DMS53 (cell line): ENCODE measurements around the gene CDK6.
A peak's percentile ranks its signal among the peaks of the same experiment; 100 is the strongest.

Source experiments
- DNase-seq: peaks from one replicate; lab custom pipeline; 2025; lab: John Stamatoyannopoulos, UW

Gene CDK6

DNA sequence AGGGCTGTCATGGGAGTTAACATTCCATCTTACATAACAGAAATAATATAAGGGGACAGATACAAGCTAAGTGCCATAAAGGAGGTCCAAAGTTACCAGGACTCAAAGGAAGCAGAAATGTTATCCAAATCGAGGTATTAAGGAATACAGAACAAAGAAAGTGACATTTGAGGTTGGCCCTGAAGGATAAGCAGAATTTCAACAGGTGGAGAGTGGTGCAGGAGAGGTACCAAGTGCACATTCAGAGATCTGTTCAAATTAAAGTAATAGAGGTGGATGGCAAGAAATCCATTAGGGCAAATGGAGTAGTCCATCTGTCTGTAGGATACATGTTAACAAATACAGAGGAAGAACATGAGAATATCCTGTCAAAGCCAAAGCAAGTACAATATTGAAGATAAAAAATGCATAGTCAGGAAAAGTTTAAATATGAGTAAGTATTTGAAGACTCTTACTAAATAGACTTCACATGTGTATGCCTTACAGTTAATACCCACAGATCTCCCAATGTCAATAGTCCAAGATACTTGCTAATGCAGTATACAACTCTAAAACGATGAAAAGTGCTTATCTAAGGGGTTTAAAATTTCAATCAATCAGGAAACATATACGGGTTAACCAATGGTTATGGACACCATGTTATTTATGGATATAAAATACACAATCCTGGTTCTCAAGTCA is 10.0 kb downstream of the CDK6 start:
- DNase-seq, result no peak

DNA sequence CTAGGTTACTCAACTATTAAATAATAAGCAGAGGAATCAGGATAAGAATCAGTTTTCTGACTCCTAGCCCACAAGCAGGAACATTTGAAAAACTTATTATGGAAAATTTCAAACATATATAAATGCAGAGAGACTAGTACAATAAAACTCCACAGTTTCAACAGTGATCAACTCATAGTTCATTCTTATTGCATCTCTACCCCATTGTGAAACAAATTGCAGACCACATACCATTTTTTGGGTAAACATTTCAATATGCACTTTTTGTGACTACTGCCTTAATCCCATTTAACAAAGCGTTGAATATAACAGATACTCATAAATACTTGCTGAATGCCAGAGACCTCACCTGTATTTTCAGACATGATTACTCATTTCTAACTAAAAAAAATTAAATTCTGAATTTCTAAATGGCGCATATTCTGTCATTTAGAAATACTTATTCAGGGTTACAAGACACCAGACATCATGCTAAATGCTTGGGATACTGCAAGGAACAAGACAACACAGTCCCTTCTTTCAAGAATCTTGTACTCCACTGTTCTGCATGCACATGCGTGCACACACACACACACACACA is 11.4 kb downstream of the CDK6 start:
- no peak for DNase-seq

DNA sequence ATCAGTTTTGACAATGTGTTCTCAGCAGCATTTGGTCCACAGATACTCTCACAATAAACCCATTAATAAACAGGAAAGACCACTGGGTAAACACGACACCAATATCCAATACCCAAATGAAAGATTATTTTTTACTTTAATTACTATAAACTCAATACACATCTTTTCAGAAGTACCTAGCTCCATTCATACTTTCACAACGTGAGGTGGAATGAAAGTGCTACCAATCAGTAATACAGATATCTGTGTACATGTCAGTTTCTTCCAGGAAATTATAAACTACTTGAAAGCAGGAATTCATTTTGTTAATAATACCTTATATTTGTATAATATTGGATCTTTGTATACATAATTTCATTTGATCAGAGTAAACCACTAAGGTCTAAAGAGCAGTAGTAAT is 11.9 kb downstream of the CDK6 start:
- no peak for DNase-seq

DNA sequence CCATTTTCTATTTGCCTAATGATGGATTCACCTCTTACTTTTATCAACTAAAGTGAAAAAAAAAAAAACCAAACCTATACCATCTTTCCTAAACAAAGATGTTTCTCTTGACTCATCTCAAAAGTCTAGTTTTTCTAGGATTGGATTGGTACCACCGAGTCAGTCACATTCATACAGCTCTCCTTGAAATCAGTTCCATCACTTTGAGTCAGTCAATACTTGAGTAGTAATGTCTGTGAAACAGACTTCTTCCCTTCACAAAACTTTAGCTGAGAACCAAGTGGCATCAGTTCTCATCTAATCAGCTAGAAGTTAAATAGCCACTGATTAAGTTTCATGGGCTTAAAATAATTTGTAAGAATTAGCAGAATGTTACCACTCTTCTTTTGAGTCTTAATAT is 13.3 kb downstream of the CDK6 start:
- DNase-seq, result no peak

DNA sequence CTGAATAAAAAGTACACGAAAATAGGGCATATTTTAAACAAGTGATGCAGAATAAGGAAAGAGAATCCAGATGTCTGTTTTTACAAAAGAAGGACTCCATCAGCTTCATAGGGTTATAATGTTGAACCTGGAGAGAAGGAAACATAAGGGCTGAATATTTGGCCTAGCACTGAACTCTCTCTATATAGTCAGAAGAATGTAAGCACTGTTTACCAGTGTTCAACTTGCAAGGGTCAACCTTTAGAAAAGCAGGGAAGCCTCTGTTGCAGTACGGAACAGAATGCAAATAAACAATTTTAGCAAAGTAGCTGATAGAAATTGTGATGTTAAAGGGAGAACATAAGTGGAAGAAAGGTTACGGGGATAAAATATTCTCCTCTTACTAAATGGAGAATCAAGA is 16.2 kb downstream of the CDK6 start:
- DNase-seq, result no peak

DNA sequence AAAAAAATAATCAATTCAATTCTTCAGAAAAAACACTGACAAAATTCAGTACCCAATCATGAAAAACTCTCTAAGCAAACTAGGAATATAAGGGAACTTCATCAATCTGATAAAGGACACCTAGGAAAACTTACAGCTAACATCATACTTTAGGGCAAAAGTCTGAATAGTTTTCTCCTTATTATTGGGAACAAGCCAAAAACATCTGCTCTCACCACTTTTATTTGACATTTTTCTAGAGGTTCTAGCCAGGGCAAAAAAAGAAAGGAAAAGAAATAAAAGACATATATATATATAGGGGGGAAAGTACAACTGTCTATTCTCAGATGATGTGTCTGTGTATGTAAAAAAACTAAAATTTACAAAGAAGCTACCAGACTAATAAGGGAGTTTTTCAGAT is 19.0 kb downstream of the CDK6 start:
- no peak for DNase-seq

DNA sequence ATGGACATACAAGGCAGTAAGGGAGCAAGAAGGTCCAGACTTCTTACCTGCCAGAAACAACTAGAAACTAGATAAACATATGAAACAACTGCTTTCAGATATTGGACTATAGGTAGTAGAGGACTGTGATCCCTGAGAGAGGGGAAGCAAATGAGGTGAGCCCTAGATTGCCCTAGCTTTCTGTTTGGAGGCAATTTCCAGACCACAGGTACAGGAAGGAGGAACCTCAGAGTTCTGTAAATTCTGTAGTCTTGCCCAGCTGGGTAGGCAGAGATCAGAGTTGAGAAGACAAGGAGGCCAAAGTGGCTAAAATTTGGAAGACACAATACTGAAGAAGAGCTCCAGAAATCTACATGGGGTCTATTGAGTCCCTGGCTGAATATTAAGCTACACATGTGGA is 21.0 kb downstream of the CDK6 start:
- DNase-seq, result no peak

DNA sequence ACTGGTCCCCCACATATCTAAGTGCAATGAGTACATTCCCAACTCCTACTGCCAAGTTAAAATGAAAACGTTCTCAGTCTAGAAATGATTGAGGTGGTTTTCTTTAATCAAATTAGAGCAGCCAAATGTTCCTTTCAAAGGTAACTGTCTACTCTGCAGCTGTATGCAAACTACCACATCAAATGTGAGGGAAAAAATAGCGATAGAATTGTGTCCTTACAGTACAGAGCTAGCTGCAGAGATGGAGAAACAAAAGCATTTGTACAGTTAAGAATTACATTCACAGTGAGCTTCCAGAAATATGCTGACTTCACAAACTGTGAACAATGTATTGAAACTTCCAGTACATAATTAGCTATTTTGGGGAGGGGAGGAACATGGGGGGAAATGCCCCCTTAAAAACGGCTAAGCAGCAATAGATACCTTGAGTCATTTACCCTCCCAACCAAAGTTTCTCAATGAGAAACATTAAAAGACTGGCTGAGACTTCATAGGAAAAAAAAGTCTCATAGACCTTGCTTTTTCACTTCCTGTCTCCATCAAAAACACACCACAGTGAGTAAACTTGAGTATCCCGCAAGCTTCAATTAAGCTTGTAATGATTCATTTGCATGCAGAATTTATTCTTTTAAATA is 22.9 kb downstream of the CDK6 start:
- peak; percentile 36 for DNase-seq

DNA sequence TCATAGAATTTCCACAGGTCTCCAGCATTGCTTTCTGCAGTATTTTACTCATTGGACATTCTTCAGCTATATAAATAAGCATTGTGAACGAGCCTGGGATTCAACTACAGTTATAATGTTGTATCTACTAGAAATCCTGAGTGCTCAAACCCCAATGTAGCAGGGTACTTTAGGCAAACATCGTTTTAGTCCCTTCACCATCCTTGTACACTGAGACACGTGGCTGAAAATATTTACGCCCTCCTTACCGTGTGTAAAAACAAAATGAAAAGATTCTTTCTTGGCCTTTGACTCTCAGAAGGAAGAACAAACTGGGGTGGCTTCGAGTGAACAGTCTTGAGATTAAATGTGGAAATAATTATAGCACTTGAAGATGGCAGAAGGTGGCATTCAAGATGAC is 25.2 kb downstream of the CDK6 start:
- no peak for DNase-seq

DNA sequence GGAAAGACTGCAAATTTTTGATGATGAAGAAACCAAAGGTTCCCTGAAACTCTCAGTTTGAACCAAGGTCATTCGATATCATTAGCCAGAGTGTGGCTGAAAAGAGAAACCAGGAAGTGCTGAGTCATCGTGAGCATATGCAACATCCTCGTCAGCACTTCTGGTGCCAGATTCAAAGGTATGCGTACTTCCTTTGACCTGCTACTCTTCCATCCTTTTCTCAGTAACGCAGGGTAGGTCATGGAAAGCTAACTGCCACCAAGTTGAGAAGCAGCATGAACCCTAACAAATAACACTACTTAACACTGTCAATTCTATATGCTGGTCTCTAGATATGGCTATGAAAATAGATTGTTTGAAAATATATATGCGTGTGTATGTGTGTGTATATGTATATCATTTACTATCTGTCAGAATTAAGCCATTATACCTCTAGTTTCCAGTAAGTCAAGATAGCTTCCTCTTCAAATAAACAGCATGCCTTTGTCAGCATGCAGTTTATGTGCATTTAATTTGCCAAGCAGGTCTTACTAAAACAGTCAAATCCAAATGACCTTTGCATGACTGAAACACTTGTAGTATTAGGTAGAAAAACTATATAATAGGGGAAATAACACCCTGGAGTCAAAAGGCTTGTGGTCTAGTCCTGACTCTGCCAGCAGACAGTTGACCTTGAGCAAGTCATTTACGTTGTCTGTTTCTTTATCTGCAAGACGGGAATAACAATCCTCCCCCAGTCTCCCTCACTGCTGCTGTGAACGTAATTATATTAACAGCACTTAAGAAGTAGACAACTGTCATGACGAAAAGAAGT is 26.4 kb downstream of the CDK6 start:
- peak; percentile 97 for DNase-seq

DNA sequence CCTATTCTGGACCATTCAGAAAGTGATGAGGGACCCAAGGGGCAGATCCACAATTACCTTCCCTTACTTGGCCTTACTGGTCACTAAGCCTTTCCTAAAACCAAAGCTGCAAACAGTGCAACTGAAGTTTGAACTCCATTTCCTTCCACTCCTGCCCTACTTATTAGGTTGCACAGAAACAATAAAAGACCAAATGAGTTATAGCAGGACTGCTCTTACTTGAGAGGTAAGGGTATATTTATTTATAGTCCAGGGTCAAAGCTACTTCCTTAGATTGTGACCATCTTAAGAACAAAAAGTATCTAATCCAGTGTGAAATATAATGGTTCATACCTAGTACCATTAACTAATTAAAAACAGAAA is 27.0 kb downstream of the CDK6 start:
- DNase-seq, result no peak

DNA sequence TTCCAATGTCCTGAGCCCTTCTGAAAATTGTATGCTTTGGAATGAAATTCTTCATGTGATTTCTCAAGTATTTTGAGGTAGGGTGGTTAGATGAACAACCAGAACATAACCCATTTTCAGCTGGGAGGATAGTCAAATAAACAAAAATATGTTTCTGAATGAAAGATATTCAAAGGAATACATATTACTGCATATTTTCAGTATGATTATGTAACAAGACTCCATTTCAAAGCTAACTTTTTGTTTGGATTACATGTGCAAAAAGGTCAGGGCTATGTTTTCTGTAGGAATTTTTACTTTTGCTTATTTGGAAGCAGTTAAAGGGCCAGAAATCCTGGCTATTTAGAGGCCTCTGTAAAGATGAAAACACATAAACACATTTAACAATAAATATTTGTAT is 27.7 kb downstream of the CDK6 start:
- no peak for DNase-seq

DNA sequence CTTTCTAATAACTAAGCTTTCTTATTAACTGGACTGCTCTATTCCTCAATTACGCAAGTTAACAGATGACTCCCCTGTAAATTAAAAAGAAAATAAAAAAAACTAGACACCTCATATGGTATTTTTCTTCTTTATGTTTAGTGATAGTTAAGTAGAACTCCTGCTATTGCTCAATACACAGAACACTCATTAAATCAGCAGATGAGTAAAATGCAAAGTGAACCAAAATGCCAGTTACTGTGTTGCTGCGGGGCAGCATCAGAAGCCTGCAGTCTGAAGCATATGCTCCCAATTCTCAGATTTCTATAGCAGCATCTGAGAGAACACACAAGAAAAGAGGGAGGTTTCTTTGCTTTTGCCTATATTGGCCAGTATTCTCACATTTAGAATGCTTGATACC is 28.4 kb downstream of the CDK6 start:
- no peak for DNase-seq

DNA sequence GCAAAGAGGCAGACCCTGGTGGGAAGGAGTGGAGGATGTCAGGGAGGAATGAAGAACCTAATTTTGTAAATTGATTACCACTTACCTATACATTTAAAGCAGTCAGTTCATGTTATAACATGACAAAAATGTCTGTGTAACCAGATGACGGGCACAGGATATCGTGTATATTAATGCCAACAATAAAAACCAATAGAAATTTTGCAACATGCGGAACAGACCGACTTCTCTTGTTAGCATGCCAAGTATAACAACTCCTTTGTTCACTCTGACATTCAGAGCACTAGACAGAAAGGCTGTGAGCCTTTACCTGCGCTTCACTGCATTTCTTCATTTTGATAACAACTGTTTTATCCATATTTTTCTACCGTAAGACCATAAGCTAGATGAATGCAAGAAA is 29.9 kb downstream of the CDK6 start:
- no peak for DNase-seq

DNA sequence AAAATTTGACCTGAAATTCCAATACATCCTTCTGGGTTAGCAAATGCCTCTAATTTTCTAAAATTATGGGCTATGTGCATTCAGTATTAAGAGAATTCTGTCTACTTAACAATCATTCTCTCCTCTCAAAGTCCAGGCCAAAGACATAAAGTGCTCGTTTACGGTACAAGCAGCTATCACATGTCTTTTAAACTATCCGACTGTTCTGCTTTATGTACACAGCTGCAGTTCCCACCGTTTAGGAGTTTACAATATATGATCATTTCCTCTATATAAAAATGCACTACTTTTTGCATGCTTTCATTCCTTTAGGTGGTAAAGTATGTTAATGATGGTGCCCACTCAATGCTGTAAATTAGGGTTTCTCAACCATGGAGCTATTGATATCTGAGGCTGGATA is 34.0 kb downstream of the CDK6 start:
- DNase-seq, result peak; percentile 54

DNA sequence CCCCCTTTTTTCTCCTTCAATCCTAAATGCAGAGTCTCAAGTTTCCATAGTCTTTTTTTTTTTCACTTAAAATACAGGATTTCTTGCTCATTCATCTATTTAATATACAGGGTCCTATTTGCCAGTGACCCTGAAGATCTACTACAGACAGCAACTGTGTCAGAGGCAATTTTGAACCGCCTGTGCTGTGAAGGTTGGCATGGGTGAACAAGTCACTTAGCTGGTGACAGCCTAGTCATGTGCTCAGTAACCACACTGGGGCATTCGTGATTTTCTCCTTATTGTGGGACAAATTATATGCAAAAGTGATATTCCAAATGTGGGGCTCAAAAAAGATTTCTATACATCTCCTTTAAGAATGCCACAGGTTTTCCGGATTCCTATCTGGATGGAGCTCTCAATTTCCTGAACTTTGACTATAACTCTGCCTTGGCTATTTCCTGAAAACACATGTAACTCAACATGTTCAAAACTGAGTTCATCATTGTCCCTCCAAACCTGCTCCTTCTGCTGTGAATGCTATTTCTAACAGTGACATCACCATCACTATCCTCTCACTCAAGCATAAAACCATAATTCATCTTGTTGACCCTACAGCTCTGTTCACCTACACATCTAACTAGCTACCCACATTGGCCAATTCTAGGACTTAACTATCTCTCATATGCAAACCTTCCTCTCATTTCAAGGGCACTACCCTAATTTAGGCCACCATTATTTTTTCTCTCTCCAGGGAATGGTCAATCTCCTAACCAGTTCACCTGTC is 36.7 kb downstream of the CDK6 start:
- DNase-seq, result peak; percentile 24

DNA sequence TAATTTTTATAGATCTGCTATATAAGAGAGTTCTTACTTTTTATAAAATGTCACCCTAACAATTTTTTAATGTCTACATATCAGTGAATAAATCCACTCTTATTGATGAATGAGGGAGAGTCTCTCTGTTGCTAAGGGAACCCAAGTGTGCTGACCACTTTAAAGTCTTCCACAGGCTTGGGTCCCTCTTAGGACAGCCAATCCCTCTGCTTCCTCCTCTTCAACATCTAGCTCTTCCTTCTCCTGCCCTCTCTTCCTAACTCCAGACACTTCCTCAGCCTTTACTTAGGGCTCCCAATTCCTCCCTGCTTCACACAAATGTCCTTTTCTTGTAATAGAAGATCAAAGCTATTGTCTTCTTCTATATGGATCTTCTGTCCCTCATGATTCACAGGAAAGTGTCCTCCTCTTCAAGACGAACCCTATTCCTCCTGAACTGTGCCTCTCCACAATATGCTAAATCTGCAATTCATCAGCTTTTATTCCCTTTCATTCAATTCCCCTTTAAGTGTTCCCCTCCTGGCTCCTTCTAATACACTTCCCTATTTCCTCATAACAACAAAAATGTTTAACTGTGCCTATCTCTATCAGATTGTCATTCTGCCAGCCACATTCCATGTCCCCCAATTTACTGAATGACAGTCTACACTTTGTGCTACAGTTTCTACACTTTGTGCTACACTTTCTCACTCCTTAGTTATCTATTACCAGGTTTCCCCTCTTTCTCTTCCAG is 37.7 kb downstream of the CDK6 start:
- DNase-seq, result no peak

DNA sequence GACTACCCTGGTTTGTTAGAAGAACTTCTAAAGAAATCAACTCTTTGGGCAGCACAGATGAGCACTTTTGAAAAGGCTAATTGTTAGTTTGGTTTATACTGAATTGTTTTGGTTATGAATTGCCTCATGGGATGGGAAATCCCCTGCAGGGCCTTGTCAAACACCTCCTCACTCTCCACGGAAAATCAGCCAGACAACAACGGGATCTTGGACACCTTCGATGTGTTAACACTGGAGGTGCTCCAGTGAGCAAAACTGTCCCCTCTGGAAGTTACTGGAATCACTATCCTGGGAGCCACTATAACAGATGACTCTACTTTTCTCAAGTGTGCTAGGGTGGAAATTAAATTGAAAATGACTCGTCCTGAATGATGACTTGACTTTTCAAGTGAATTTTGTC is 38.7 kb downstream of the CDK6 start:
- peak; percentile 35 for DNase-seq

DNA sequence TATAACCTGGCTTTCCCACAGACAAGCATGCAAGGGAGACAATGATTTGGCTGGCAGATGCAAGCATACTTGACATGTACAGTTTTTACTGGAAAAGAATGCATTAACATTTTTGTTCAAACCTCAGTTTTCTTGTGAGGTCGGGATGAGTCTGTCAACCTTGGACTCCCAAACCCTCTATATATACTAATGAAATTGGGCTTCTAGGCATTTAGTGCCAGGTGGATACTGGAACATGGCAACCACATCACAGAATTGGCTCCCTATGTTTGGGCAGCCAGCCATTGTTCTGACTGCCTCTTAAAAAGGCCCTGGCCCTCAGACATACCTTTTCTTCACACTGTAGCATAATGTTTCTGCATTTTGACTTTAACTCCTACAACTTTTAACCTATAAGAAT is 39.1 kb downstream of the CDK6 start:
- no peak for DNase-seq

DNA sequence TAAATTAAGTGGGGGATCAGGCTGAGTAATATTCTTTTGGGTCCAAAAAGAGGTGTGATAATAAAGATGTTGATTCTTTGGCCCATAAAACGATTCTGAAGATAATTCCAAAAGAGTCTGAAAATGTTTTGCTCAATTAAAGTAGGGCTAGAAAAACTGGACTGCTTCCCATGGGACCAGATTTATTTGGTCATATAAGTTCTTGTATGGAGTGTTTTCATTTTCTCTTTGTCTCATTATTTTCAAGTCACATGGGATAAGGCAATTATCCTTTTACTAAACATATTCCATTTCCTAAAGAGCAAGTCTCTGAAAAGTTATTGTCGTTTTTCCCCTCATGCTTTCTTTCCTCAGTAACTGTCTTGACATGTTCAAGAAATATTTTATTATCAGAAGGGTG is 41.5 kb downstream of the CDK6 start:
- DNase-seq, result no peak

DNA sequence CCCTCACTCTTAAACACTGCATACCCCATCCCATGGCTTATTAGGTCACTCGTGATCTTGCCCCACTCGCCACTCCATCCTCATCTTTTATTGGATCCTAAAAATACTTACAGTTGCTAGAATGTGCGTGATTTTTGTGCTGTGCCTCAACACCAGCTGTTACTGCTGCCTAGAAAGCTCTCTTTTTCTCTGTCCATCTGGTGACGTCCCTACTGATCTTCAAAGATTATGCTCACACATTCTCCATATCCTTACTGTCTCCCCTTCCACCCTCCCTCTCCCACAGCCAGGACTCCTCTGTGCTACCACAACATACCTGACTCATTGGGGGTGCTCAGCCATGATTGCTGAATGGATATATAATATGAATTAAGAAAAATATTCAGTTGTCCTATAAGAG is 42.0 kb downstream of the CDK6 start:
- DNase-seq, result no peak
